HUES6 (cell line): ENCODE measurements around the gene IL17RC.
"Not testable (repeated sequence)": the region's sequence is repeated elsewhere in the genome, so short reads cannot be mapped to it uniquely, and the experiment has no call there.

Experiments used
- H3K27ac ChIP-seq: 2 replicates; pipeline ENCODE4 v1.7.0; 2013; ENCODE audit warnings: low read depth, mild to moderate bottlenecking, low read length, inconsistent platforms
- H3K27me3 ChIP-seq: 2 replicates; pipeline ENCODE4 v1.6.1; 2013; ENCODE audit warnings: low read length; ENCODE audit not compliant: control insufficient read depth, insufficient read depth
- H3K36me3 ChIP-seq: 2 replicates; pipeline ENCODE4 v1.6.1; 2013; ENCODE audit warnings: low read length; ENCODE audit not compliant: control insufficient read depth, insufficient read depth
- H3K4me1 ChIP-seq: 2 replicates; pipeline ENCODE4 v1.6.1; 2013; ENCODE audit warnings: low read length; ENCODE audit not compliant: control insufficient read depth, insufficient read depth
- H3K4me3 ChIP-seq: 2 replicates; pipeline ENCODE4 v1.5.1; 2013; ENCODE audit warnings: low read depth, low read length
- H3K9ac ChIP-seq: one replicate; pipeline ENCODE4 v1.6.1; 2013; ENCODE audit warnings: mild to moderate bottlenecking, low read length
- H3K9me3 ChIP-seq: 2 replicates; pipeline ENCODE4 v1.6.1; 2013; ENCODE audit warnings: low read depth, low read length; ENCODE audit not compliant: control insufficient read depth, insufficient read depth

IL17RC gene

GRCh38 chr3:9883706-9884554 lies 33.0 kb upstream of the IL17RC start:
- H3K9ac ChIP-seq, result peak overlapping the region; percentile 66
- H3K4me1 ChIP-seq, result peaks cover 10% of the 10 kb centered on the region; the same call in 1 of the 2 replicates
- no peaks in the 10 kb centered on the region for H3K27me3 ChIP-seq
- H3K4me3 ChIP-seq, result no peak overlapping the region
- H3K36me3 ChIP-seq, result no peaks in the 10 kb centered on the region
- peak overlapping the region; percentile 66; the same call in 1 of the 2 replicates for H3K27ac ChIP-seq
- H3K9me3 ChIP-seq, result no peaks in the 10 kb centered on the region

- peak overlapping the region; percentile 66; the same call in 1 of the 2 replicates for H3K27ac ChIP-seq
- peak overlapping the region; percentile 66 for H3K9ac ChIP-seq
- peaks cover 10% of the 10 kb centered on the region; the same call in 1 of the 2 replicates for H3K4me1 ChIP-seq
- H3K4me3 ChIP-seq, result no peak overlapping the region
- H3K9me3 ChIP-seq, result no peaks in the 10 kb centered on the region
- no peaks in the 10 kb centered on the region for H3K27me3 ChIP-seq
- no peaks in the 10 kb centered on the region for H3K36me3 ChIP-seq
Measured at GRCh38 chr3:9884555-9885165, 32.2 kb upstream of the IL17RC start.

- Histone ChIP-seq H3K27me3 (no peaks in the 10 kb centered on the region), H3K36me3 (no peaks in the 10 kb centered on the region), H3K9me3 (no peaks in the 10 kb centered on the region), H3K4me3 (no peak overlapping the region), H3K4me1 (peaks cover 10% of the 10 kb centered on the region; the same call in 1 of the 2 replicates), H3K27ac (no peak overlapping the region), H3K9ac (no peak overlapping the region)
Measured at GRCh38 chr3:9886328-9886727, 30.6 kb upstream of the IL17RC start.

GRCh38 chr3:9887480-9887879 lies 29.4 kb upstream of the IL17RC start:
- H3K4me3 ChIP-seq, result no peak overlapping the region
- no peak overlapping the region for H3K9ac ChIP-seq
- no peaks in the 10 kb centered on the region for H3K27me3 ChIP-seq
- no peaks in the 10 kb centered on the region for H3K9me3 ChIP-seq
- no peak overlapping the region for H3K27ac ChIP-seq
- peaks cover 4% of the 10 kb centered on the region for H3K36me3 ChIP-seq
- peaks cover 10% of the 10 kb centered on the region; the same call in 1 of the 2 replicates for H3K4me1 ChIP-seq

GRCh38 chr3:9888540-9888939 lies 28.4 kb upstream of the IL17RC start:
- H3K36me3 ChIP-seq, result peaks cover 14% of the 10 kb centered on the region
- peaks cover 10% of the 10 kb centered on the region; the same call in 1 of the 2 replicates for H3K4me1 ChIP-seq
- no peak overlapping the region for H3K27ac ChIP-seq
- no peaks in the 10 kb centered on the region for H3K27me3 ChIP-seq
- H3K9ac ChIP-seq, result no peak overlapping the region
- no peaks in the 10 kb centered on the region for H3K9me3 ChIP-seq
- no peak overlapping the region for H3K4me3 ChIP-seq

GRCh38 chr3:9889405-9889804 lies 27.5 kb upstream of the IL17RC start:
- Histone ChIP-seq H3K4me1 (peaks cover under 1% of the 10 kb centered on the region; the same call in 1 of the 2 replicates), H3K9ac (no peak overlapping the region), H3K27me3 (no peaks in the 10 kb centered on the region), H3K9me3 (no peaks in the 10 kb centered on the region), H3K27ac (no peak overlapping the region), H3K4me3 (no peak overlapping the region), H3K36me3 (peaks cover 21% of the 10 kb centered on the region)

GRCh38 chr3:9890249-9891071 lies 26.4 kb upstream of the IL17RC start, which contains the start of gene JAGN1:
TSS of gene JAGN1 (plus strand) at chr3:9890610. CDS start at chr3:9890723, 113 bp downstream.
- H3K27ac ChIP-seq, result peak within 1 kb of the TSS; percentile 94
- H3K9ac ChIP-seq, result peak within 1 kb of the TSS; percentile 95
- peak within 1 kb of the TSS; percentile 95 for H3K4me3 ChIP-seq
- H3K9me3 ChIP-seq, result no peaks in the 10 kb centered on the region
- peaks cover 21% of the 10 kb centered on the region for H3K36me3 ChIP-seq
- no peaks in the 10 kb centered on the region for H3K27me3 ChIP-seq
- H3K4me1 ChIP-seq, result no peaks in the 10 kb centered on the region

- Histone ChIP-seq H3K9me3 (no peaks in the 10 kb centered on the region), H3K27me3 (no peaks in the 10 kb centered on the region), H3K36me3 (peaks cover 21% of the 10 kb centered on the region), H3K4me3 (peak overlapping the region; percentile 95), H3K9ac (peak overlapping the region; percentile 95), H3K4me1 (no peaks in the 10 kb centered on the region), H3K27ac (peak overlapping the region; percentile 94)
Measured at GRCh38 chr3:9891072-9891622, 25.8 kb upstream of the IL17RC start.

GRCh38 chr3:9893739-9894138 lies 23.2 kb upstream of the IL17RC start:
- no peak overlapping the region for H3K9ac ChIP-seq
- H3K36me3 ChIP-seq, result peaks cover 21% of the 10 kb centered on the region
- no peaks in the 10 kb centered on the region for H3K4me1 ChIP-seq
- H3K27me3 ChIP-seq, result no peaks in the 10 kb centered on the region
- no peak overlapping the region for H3K27ac ChIP-seq
- no peaks in the 10 kb centered on the region for H3K9me3 ChIP-seq
- no peak overlapping the region for H3K4me3 ChIP-seq

GRCh38 chr3:9895715-9896114 lies 21.2 kb upstream of the IL17RC start:
- peaks cover 21% of the 10 kb centered on the region for H3K36me3 ChIP-seq
- H3K27me3 ChIP-seq, H3K4me1 ChIP-seq, H3K27ac ChIP-seq, H3K9ac ChIP-seq, H3K9me3 ChIP-seq, H3K4me3 ChIP-seq: not testable (repeated sequence)
